CD14-positive monocyte (primary cell): ENCODE results near the gene ACTR6. TPM values are rescaled to one million over a fixed set of nuclear protein-coding genes. Genes with fewer than 3 reads are reported as not detected.

Experiments used
- DNase-seq, 3 donors: peaks; one replicate each; pipeline ENCODE4 v3.0.0-alpha.2; 2011 to 2022
- H2AFZ ChIP-seq: 2 replicates; pipeline ENCODE4 v1.6.0; 2012; ENCODE audit warnings: mild to moderate bottlenecking, low read depth, low read length, inconsistent platforms; ENCODE audit not compliant: insufficient read depth, poor library complexity, severe bottlenecking
- H3K27ac ChIP-seq, 2 donors: 1 replicate in 1 of 2; 2 replicates in 1 of 2; pipeline ENCODE4 v1.5.1; 2012 to 2013; ENCODE audit warnings: low read length in 2 of 2, control low read depth in 1 of 2, inconsistent platforms in 1 of 2, low read depth in 1 of 2, mild to moderate bottlenecking in 1 of 2
- H3K27me3 ChIP-seq, 2 donors: one replicate each; pipeline versions ENCODE4 v1.6.0 to v1.6.1; 2011 to 2013; ENCODE audit warnings: low read length in 2 of 2; ENCODE audit not compliant: control insufficient read depth in 2 of 2, insufficient read depth in 2 of 2
- H3K36me3 ChIP-seq, 2 donors: replicated peaks in 1 of 2; 1 replicate in 1 of 2; 2 replicates in 1 of 2; pipeline versions ENCODE4 v1.5.1 to v1.6.1; 2012 to 2013; ENCODE audit warnings: low read length in 2 of 2, control low read depth in 1 of 2, inconsistent platforms in 1 of 2, mild to moderate bottlenecking in 1 of 2; ENCODE audit not compliant: insufficient read depth in 2 of 2, control insufficient read depth in 1 of 2
- H3K4me1 ChIP-seq, 2 donors: 1 replicate in 1 of 2; 2 replicates in 1 of 2; pipeline versions ENCODE4 v1.5.1 to v1.6.1; 2012 to 2013; ENCODE audit warnings: low read length in 2 of 2, control low read depth in 1 of 2, inconsistent platforms in 1 of 2, mild to moderate bottlenecking in 1 of 2, moderate library complexity in 1 of 2; ENCODE audit not compliant: insufficient read depth in 2 of 2, control insufficient read depth in 1 of 2
- H3K4me2 ChIP-seq: replicated peaks from 2 replicates; pipeline ENCODE3; 2012; ENCODE audit warnings: low read length, moderate library complexity, mild to moderate bottlenecking; ENCODE audit not compliant: poor library complexity, severe bottlenecking; ENCODE audit errors: extremely low read depth
- H3K4me3 ChIP-seq, 3 experiments: fragments of 200-600 bp in 1 of 3; sonication (generic) in 1 of 3; replicated peaks in 1 of 3; 1 replicate in 2 of 3; 2 replicates in 1 of 3; pipeline ENCODE4 v1.5.1; 2011 to 2013; ENCODE audit warnings: low read length in 3 of 3, mild to moderate bottlenecking in 3 of 3, control low read depth in 2 of 3, low read depth in 2 of 3, inconsistent platforms in 1 of 3, moderate library complexity in 1 of 3
- H3K79me2 ChIP-seq: 2 replicates; pipeline ENCODE4 v1.6.0; 2012; ENCODE audit warnings: mild to moderate bottlenecking, control low read depth, inconsistent platforms, low read length, moderate library complexity; ENCODE audit not compliant: insufficient read depth
- H3K9ac ChIP-seq: 2 replicates; pipeline ENCODE4 v1.6.0; 2017; ENCODE audit warnings: low read length, mild to moderate bottlenecking; ENCODE audit not compliant: insufficient read depth, poor library complexity, severe bottlenecking
- H3K9me3 ChIP-seq, 2 donors: replicated peaks in 1 of 2; 1 replicate in 1 of 2; 2 replicates in 1 of 2; pipeline versions ENCODE4 v1.5.1 to v1.6.1; 2012 to 2013; ENCODE audit warnings: low read length in 2 of 2, control low read depth in 1 of 2; ENCODE audit not compliant: control insufficient read depth in 1 of 2, insufficient read depth in 1 of 2
- H4K20me1 ChIP-seq: 2 replicates; pipeline ENCODE4 v1.6.0; 2012; ENCODE audit warnings: mild to moderate bottlenecking, low read length, control low read depth, moderate library complexity; ENCODE audit not compliant: insufficient read depth
- H3K27ac Mint-ChIP-seq, 7 donors: one replicate each; pipeline ENCODE4 v1.8.0; 2020; ENCODE audit warnings: mild to moderate bottlenecking in 7 of 7, mixed read lengths in 7 of 7, moderate library complexity in 6 of 7, inconsistent platforms in 2 of 7
- H3K27me3 Mint-ChIP-seq, 3 donors: one replicate each; pipeline ENCODE4 v1.8.0; 2021 to 2022; ENCODE audit warnings: low read depth in 3 of 3, mild to moderate bottlenecking in 3 of 3, mixed read lengths in 3 of 3, moderate library complexity in 3 of 3, inconsistent platforms in 1 of 3
- H3K36me3 Mint-ChIP-seq, 2 donors: one replicate each; pipeline ENCODE4 v1.8.0; 2020; ENCODE audit warnings: mixed read lengths in 2 of 2, inconsistent platforms in 1 of 2, mild to moderate bottlenecking in 1 of 2
- H3K4me1 Mint-ChIP-seq: one replicate; pipeline ENCODE4 v1.8.0; 2020; ENCODE audit warnings: mild to moderate bottlenecking, mixed read lengths
- H3K4me3 Mint-ChIP-seq, 2 donors: one replicate each; pipeline ENCODE4 v1.8.0; 2020; ENCODE audit warnings: mild to moderate bottlenecking in 2 of 2, mixed read lengths in 2 of 2, moderate library complexity in 1 of 2
- H3K9me3 Mint-ChIP-seq, 7 donors: one replicate each; pipeline ENCODE4 v1.8.0; 2020 to 2022; ENCODE audit warnings: mixed read lengths in 7 of 7, mild to moderate bottlenecking in 6 of 7, moderate library complexity in 6 of 7, inconsistent platforms in 2 of 7
- WGBS: methylation state at CpG from one replicate; pipeline ENCODE4 v1.1.5; 2013; ENCODE audit warnings: missing lambda C conversion rate; ENCODE audit not compliant: insufficient coverage; 5-methylcytosine and 5-hydroxymethylcytosine counted together
- intact Hi-C, 2 donors: fragments of 100-400 bp; cut with micrococcal nuclease; formaldehyde crosslinking; loops; one replicate each; pipeline versions ENCODE4 v1.15.0 to v1.15.1; 2023
- polyA plus RNA-seq, 3 donors: library from polyadenylated mRNA; depleted of rRNA in 1 of 3; unstranded in 2 of 3; stranded (reverse) in 1 of 3; fragments of 300-500 nt in 2 of 3; fragments of >200 nt in 1 of 3; fragmentation: Illumina TruSeq in 2 of 3; gene quantifications; 1 replicate in 2 of 3; 2 replicates in 1 of 3; pipeline ENCODE4 v1.2.3, GENCODE V29; 2012 to 2021
- small RNA-seq: library from RNA; depleted of rRNA; stranded (forward); fragments of <200 nt; gene quantifications from one replicate; pipeline ENCODE3, GENCODE V24; 2012; ENCODE audit warnings: low read depth; ENCODE audit not compliant: insufficient read length
- TF ChIP-seq, protein P1 (sequence below): fragments of 200-600 bp; IDR thresholded peaks from one replicate; pipeline ENCODE4 v1.8.0; 2022; ENCODE audit warnings: antibody characterized with exemption, mild to moderate bottlenecking

The ACTR6 gene
- polyA plus RNA-seq, 3 donors = 5.5 to 17.8 (median 16.2) TPM

DNA sequence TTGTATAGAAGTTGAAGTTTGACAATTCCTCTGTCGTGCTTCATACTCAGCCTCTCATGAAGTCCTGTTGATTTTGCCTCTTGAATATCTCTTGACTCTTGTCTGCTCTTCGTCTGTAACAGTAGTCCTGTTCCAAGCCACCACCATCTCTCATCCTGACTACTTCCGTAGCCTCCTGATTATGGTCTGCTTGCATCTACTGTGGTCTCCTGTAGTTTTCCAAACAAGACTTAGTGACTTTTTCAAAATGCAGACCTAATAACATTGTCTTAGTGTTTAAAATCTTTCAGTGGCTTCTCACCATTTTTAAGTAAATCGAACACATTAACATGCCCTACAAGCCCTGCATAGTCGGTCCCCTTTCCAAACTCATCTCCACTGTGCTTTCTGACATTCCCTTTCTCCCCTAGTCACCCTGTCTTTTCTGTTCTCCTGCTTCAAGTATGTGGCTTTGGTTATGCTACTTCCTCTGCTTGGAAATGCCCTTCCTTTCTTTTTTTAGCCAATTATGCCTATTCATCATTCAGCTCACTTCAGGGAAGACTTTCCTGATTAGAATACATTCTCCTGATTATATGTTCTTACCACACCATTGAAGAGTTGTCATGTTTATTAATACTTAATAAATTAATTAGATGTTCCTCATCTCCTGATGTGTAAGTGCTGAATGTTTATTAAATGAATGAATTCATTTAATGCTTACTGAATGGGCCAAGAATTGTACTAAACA lies 68.4 kb downstream of the ACTR6 start:
- H3K36me3 Mint-ChIP-seq = peaks cover 0 to 5% of the 10 kb centered on the region in 2 donors
- peaks cover 42% of the 10 kb centered on the region for H3K4me1 Mint-ChIP-seq
- TF ChIP-seq, protein P1, sequence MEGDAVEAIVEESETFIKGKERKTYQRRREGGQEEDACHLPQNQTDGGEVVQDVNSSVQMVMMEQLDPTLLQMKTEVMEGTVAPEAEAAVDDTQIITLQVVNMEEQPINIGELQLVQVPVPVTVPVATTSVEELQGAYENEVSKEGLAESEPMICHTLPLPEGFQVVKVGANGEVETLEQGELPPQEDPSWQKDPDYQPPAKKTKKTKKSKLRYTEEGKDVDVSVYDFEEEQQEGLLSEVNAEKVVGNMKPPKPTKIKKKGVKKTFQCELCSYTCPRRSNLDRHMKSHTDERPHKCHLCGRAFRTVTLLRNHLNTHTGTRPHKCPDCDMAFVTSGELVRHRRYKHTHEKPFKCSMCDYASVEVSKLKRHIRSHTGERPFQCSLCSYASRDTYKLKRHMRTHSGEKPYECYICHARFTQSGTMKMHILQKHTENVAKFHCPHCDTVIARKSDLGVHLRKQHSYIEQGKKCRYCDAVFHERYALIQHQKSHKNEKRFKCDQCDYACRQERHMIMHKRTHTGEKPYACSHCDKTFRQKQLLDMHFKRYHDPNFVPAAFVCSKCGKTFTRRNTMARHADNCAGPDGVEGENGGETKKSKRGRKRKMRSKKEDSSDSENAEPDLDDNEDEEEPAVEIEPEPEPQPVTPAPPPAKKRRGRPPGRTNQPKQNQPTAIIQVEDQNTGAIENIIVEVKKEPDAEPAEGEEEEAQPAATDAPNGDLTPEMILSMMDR = no peak
- Histone ChIP-seq H3K9ac (no peak overlapping the region), H4K20me1 (peaks cover 52% of the 10 kb centered on the region), H3K36me3 (no peaks in the 10 kb centered on the region), H3K4me2 (peak overlapping the region; percentile 93), H3K4me1 (peaks cover 32 to 46% of the 10 kb centered on the region in 2 donors), H3K27me3 (no peaks in the 10 kb centered on the region), H3K79me2 (peaks cover 67% of the 10 kb centered on the region), H2AFZ (no peak overlapping the region), H3K4me3 (peak overlapping the region in 1 of 3 experiments; percentile 82), H3K27ac (peak overlapping the region in 1 of 2 donors; percentile 95), H3K9me3 (no peaks in the 10 kb centered on the region)
- peaks cover 0 to 6% (median 0%) of the 10 kb centered on the region in 7 donors for H3K9me3 Mint-ChIP-seq
- peak in 2 of 3 donors; percentile 5 to 21 for DNase-seq
- peaks cover 0 to 2% (median 0%) of the 10 kb centered on the region in 3 donors for H3K27me3 Mint-ChIP-seq
- peak overlapping the region in 6 of 7 donors; percentile 1 to 70 (median 11) for H3K27ac Mint-ChIP-seq
- 34% methylated on average over 5 of the region's 5 CpGs for WGBS
- H3K4me3 Mint-ChIP-seq = peak overlapping the region; percentile 24 to 100
- intact Hi-C loops = loop anchor here (5.0 to 10.0 kb wide), 4 partner anchors 67 to 306 kb away; partner anchors contain the start of genes ACTR6 (in 2 of the 2), BLTP3B (in 2 of the 2) and GAS2L3 (in 1 of the 2)

DNA sequence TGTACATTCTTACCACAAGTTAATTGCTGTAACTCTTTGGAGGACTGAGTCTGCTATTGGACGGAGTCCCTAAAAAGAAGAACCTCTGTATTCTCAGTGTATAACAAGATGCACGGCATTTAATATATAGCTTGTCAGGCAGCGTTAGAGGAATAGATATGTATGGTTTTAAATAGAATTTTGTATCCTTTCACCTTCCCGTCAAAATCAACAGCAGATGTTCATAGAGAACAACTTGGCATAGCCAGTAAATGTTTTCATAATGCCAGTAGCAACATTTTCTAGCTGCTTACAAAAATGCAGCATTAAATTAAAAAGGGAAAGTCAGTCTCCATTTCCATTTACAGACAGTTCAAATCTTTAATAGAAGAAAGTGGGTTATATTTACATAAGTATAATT lies 73.2 kb downstream of the ACTR6 start:
- Mint-ChIP-seq H3K9me3 (no peaks in the 10 kb centered on the region), H3K27me3 (no peaks in the 10 kb centered on the region), H3K36me3 (peaks cover 10 to 11% of the 10 kb centered on the region in 2 donors), H3K4me3 (no peak overlapping the region), H3K27ac (no peak overlapping the region), H3K4me1 (peaks cover 43% of the 10 kb centered on the region)
- Histone ChIP-seq H3K9ac (no peak overlapping the region), H3K27ac (no peak overlapping the region), H3K79me2 (peaks cover 98% of the 10 kb centered on the region), H4K20me1 (peaks cover 95% of the 10 kb centered on the region), H3K36me3 (peaks cover 0 to 5% of the 10 kb centered on the region in 2 donors), H3K9me3 (no peaks in the 10 kb centered on the region), H3K4me3 (no peak overlapping the region), H3K27me3 (no peaks in the 10 kb centered on the region), H2AFZ (no peak overlapping the region), H3K4me2 (no peak overlapping the region), H3K4me1 (peaks cover 17 to 28% of the 10 kb centered on the region in 2 donors)
- no peak for DNase-seq
- intact Hi-C loops = no loop called here
- WGBS = no CpG with 5 or more reads among the region's 4 CpGs
- TF ChIP-seq, protein P1 = no peak

Small RNAs within 50 kb of the gene (small RNA-seq; reads per million reads assigned to genes)
- gene MIR1827 (not detected), gene RF00019 (not detected), gene RN7SL176P (not detected)

Other genes starting within 250 kb of the ACTR6 start
- not detected for gene ANKS1B, start 215.9 kb upstream of the ACTR6 start, polyA plus RNA-seq
- 10 to 100 TPM; 22.0 to 42.5 (median 33.4) TPM for gene BLTP3B, start 57.9 kb upstream of the ACTR6 start, polyA plus RNA-seq
- under 1 TPM in 1 of 3 donors, not detected in 2; 0.25 TPM for gene DEPDC4, start 66.3 kb downstream of the ACTR6 start, polyA plus RNA-seq
- gene SCYL2, start 66.4 kb downstream of the ACTR6 start, polyA plus RNA-seq = 10 to 100 TPM; 16.5 to 25.5 (median 20.4) TPM
- gene SLC17A8, start 156.3 kb downstream of the ACTR6 start, polyA plus RNA-seq = not detected